IMR-90 (cell line): ENCODE data around the gene COL4A2.

ENCODE experiments used
- BHLHE40 ChIP-seq: fragments of 150-350 bp; IDR thresholded peaks from 2 replicates; pipeline ENCODE4 v1.6.1; 2016; ENCODE audit warnings: mild to moderate bottlenecking, low read depth, low read length
- CEBPB ChIP-seq: IDR thresholded peaks from 2 replicates; pipeline ENCODE4 v1.6.1; 2012; ENCODE audit warnings: low read depth, low read length, improper control_type of control experiment
- CTCF ChIP-seq: conservative IDR thresholded peaks from 2 replicates; pipeline ENCODE4 v1.5.1; 2012; ENCODE audit warnings: mild to moderate bottlenecking, low read depth, low read length, improper control_type of control experiment
- ELK1 ChIP-seq: fragments of 150-350 bp; IDR thresholded peaks from 2 replicates; pipeline ENCODE4 v1.6.1; 2016; ENCODE audit warnings: low read depth, mild to moderate bottlenecking, low read length, moderate library complexity, borderline replicate concordance
- FOS ChIP-seq: fragments of 150-350 bp; IDR thresholded peaks from 2 replicates; pipeline ENCODE4 v1.6.1; 2016; ENCODE audit warnings: low read depth, low read length
- MAZ ChIP-seq: IDR thresholded peaks from 2 replicates; pipeline ENCODE4 v1.6.1; 2012; ENCODE audit warnings: low read depth, mild to moderate bottlenecking, low read length, improper control_type of control experiment, moderate library complexity, borderline replicate concordance
- MXI1 ChIP-seq: IDR thresholded peaks from 2 replicates; pipeline ENCODE4 v1.6.1; 2012; ENCODE audit warnings: low read depth, mild to moderate bottlenecking, low read length, moderate library complexity, borderline replicate concordance
- NFE2L2 ChIP-seq: fragments of 150-350 bp; IDR thresholded peaks from 2 replicates; pipeline ENCODE4 v1.6.1; 2016; ENCODE audit warnings: low read depth, mild to moderate bottlenecking, low read length
- POLR2A ChIP-seq: IDR thresholded peaks from 2 replicates; pipeline ENCODE4 v1.6.1; 2012; ENCODE audit warnings: mild to moderate bottlenecking, low read depth, low read length
- RAD21 ChIP-seq: IDR thresholded peaks from 2 replicates; pipeline ENCODE4 v1.6.1; 2012; ENCODE audit warnings: low read length, improper control_type of control experiment
- RCOR1 ChIP-seq: IDR thresholded peaks from 2 replicates; pipeline ENCODE4 v1.6.1; 2012; ENCODE audit warnings: mild to moderate bottlenecking, low read length, improper control_type of control experiment; ENCODE audit not compliant: insufficient replicate concordance
- RFX5 ChIP-seq: IDR thresholded peaks from 2 replicates; pipeline ENCODE4 v1.8.0; 2012; ENCODE audit warnings: low read depth, mild to moderate bottlenecking, low read length, moderate library complexity
- SMC3 ChIP-seq: fragments of 150-350 bp; IDR thresholded peaks from 2 replicates; pipeline ENCODE4 v1.6.1; 2016; ENCODE audit warnings: low read depth, mild to moderate bottlenecking, antibody characterized with exemption, low read length, moderate library complexity
- USF2 ChIP-seq: fragments of 150-350 bp; IDR thresholded peaks from 2 replicates; pipeline ENCODE4 v1.6.1; 2017; ENCODE audit warnings: mild to moderate bottlenecking, antibody characterized with exemption, low read length, low read depth

GRCh38 chr13:110546926-110547325 lies 239.8 kb downstream of the COL4A2 start:
- TF ChIP-seq CTCF (no peak), POLR2A (no peak), SMC3 (no peak), RFX5 (no peak), MXI1 (no peak), USF2 (no peak), RCOR1 (no peak), MAZ (no peak), BHLHE40 (no peak), RAD21 (no peak), NFE2L2 (no peak), CEBPB (no peak; the same call in 1 of the 2 replicates), FOS (peak; percentile 59; the same call in 1 of the 2 replicates), ELK1 (no peak)
